ENCODE data around the gene TSSC4.

DNA sequence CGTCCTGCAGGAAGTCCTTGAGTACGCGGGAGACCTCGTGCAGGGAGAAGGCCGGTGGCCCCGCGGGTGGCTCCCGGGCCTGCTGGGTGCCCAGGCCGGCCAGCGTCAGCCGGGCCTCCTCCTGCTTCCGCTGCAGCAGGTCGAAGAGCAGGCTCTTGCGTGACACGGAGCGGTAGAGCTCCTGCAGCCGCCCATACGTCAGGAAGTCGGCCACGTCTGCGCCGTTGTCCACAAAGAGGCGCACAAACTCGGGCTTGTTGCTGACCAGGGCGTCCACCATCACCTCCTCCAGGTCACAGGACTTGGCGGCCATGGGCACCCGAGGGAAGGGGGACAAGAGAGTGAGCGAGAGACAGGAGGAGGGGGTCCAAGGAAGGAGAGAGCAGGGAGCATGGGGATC lies 14.6 kb downstream of the TSSC4 start:
- TF ChIP-seq, protein P1, sequence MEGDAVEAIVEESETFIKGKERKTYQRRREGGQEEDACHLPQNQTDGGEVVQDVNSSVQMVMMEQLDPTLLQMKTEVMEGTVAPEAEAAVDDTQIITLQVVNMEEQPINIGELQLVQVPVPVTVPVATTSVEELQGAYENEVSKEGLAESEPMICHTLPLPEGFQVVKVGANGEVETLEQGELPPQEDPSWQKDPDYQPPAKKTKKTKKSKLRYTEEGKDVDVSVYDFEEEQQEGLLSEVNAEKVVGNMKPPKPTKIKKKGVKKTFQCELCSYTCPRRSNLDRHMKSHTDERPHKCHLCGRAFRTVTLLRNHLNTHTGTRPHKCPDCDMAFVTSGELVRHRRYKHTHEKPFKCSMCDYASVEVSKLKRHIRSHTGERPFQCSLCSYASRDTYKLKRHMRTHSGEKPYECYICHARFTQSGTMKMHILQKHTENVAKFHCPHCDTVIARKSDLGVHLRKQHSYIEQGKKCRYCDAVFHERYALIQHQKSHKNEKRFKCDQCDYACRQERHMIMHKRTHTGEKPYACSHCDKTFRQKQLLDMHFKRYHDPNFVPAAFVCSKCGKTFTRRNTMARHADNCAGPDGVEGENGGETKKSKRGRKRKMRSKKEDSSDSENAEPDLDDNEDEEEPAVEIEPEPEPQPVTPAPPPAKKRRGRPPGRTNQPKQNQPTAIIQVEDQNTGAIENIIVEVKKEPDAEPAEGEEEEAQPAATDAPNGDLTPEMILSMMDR (conservative IDR thresholded peaks at IDR 0.05; ENCODE audit: low read length), result no peak
- no peak for TF ChIP-seq EZH2phosphoT487 (IDR thresholded peaks at IDR 0.05; ENCODE audit: borderline replicate concordance, low read depth, low read length)

All from OCI-LY7 (cell line).